Measurements from ENCODE around the gene SUGT1.

DNA sequence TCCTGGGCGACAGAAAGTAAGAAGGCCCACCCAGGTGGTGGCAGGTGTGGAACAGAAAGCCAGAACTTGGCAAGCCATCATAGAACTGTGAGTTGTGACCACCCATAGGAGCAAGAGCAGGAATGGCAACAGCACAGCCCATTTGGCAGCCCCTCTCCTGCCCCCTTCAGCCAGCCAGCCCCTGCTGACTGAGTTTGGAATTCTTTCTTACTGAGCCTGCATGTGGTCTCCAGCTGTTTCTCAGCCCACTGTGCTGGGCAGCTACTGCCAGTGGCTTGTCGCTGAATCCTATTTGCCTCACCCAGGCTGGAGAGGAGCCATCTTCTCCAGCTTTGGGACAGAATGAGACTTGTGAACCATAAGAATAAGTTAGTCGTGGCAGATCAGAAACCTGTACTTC lies 58.6 kb downstream of the SUGT1 start:
- TF ChIP-seq, protein P1, sequence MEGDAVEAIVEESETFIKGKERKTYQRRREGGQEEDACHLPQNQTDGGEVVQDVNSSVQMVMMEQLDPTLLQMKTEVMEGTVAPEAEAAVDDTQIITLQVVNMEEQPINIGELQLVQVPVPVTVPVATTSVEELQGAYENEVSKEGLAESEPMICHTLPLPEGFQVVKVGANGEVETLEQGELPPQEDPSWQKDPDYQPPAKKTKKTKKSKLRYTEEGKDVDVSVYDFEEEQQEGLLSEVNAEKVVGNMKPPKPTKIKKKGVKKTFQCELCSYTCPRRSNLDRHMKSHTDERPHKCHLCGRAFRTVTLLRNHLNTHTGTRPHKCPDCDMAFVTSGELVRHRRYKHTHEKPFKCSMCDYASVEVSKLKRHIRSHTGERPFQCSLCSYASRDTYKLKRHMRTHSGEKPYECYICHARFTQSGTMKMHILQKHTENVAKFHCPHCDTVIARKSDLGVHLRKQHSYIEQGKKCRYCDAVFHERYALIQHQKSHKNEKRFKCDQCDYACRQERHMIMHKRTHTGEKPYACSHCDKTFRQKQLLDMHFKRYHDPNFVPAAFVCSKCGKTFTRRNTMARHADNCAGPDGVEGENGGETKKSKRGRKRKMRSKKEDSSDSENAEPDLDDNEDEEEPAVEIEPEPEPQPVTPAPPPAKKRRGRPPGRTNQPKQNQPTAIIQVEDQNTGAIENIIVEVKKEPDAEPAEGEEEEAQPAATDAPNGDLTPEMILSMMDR (IDR thresholded peaks at IDR 0.05; ENCODE audit: borderline replicate concordance, extremely low read depth, low read length, poor library complexity, severe bottlenecking), result no peak
- TF ChIP-seq EZH2 (IDR thresholded peaks at IDR 0.05; ENCODE audit: borderline replicate concordance, low read depth, low read length, severe bottlenecking), result no peak

Data from DND-41 (cell line).